Peyer's patch (tissue), 4 donors: ENCODE results near the gene RHBDL3.

Experiments used
- CTCF ChIP-seq, 6 experiments: fragments of 450-650 bp in 4 of 6; fragments of 200-600 bp in 2 of 6; sonication (generic) in 1 of 6; IDR thresholded peaks; one replicate each; pipeline ENCODE4 v1.5.1; 2017 to 2019; ENCODE audit warnings: antibody characterized with exemption in 6 of 6, mild to moderate bottlenecking in 3 of 6, moderate library complexity in 1 of 6
- POLR2A ChIP-seq, 2 donors: fragments of 450-650 bp; IDR thresholded peaks; one replicate each; pipeline ENCODE4 v1.5.1; 2017; ENCODE audit warnings: antibody characterized with exemption in 2 of 2, mild to moderate bottlenecking in 2 of 2, moderate library complexity in 2 of 2

- TF ChIP-seq CTCF (IDR thresholded peaks at IDR 0.05) (no peak), POLR2A (IDR thresholded peaks at IDR 0.05) (no peak)
These were observed 6.2 kb downstream of the RHBDL3 start for GRCh38 chr17:32271844-32272243.
